C4-2B (cell line): ENCODE data around the gene KISS1R.

Experiments used
- CTCF ChIP-seq: fragments of 450-650 bp; conservative IDR thresholded peaks from 2 replicates; pipeline ENCODE4 v1.5.1; 2017; ENCODE audit warnings: mild to moderate bottlenecking
- ZFX ChIP-seq: fragments of 450-650 bp; IDR thresholded peaks from 2 replicates; pipeline ENCODE4 v1.6.1; 2017

- TF ChIP-seq CTCF: no peak
- TF ChIP-seq ZFX: no peak
Measured at GRCh38 chr19:929203-929890, 12.2 kb downstream of the KISS1R start.
